GM18951 (cell line): Measurements from ENCODE around the gene IFT43.

Source experiments
- POLR2A ChIP-seq: IDR thresholded peaks from 4 replicates; pipeline ENCODE4 v1.6.1; 2011; ENCODE audit warnings: mild to moderate bottlenecking; ENCODE audit not compliant: insufficient read length, insufficient read depth; ENCODE audit errors: extremely low read depth
- in situ Hi-C: fragments of 300-500 bp; cut with MboI; formaldehyde crosslinking; loops from one replicate; pipeline ENCODE4 v1.12.0; 2022; ENCODE audit warnings: low sequenced_read_pairs, mixed read lengths, inconsistent platforms; ENCODE audit not compliant: unreplicated experiment

Gene IFT43

GRCh38 chr14:76080471-76080870 is 94.9 kb downstream of the IFT43 start:
- in situ Hi-C loops, result no loop called here
- no peak for TF ChIP-seq POLR2A

DNA sequence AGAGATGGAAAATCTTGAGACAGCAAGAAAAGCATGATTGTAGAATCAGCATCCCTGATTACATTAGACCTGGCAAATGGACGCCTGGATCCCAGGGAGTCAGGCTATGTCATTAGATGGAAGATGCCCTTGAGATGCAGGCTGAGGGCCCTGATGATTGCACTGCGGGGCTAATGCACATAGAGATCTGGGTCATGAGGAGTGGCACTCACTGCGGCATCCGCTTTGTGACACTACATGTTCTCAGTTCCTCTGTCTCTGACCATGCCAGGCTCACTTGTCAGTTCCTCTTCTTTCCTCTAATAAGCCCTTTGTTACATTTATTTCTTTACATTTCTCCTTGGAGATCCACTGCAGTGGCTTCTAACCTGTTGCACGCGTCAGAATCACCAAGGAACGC is 96.1 kb downstream of the IFT43 start:
- in situ Hi-C loops, result no loop called here

GRCh38 chr14:76083796-76084765 is 98.5 kb downstream of the IFT43 start:
- in situ Hi-C loops, result no loop called here
- TF ChIP-seq POLR2A, result no peak

More for the DNA sequence above, 96.1 kb downstream of the IFT43 start:
- no peak for TF ChIP-seq POLR2A

- no peak for TF ChIP-seq POLR2A
- in situ Hi-C loops, result no loop called here
Observed at GRCh38 chr14:76085358-76085757, 99.8 kb downstream of the IFT43 start.

- no peak for TF ChIP-seq POLR2A
- in situ Hi-C loops, result no loop called here
Observed at GRCh38 chr14:76086636-76087035, 101.1 kb downstream of the IFT43 start.

DNA sequence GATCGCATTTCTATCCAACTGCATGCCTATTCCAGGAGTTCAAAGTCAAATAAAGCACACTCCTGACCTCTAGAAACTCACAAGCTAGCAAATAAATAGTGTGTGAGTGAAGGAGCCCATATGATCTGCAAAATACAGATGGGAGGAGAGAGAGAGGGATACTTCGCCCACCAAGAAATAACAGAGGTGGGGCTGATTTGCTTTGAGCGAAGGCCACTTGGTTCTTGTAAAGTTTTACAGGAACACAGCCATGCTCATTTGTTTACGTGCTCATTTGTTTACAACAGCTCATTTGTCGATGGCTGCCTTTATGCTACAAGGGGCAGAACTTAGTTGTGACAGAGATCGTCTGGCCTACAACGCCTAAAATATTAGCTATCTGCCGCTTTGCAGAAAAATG is 102.8 kb downstream of the IFT43 start:
- TF ChIP-seq POLR2A, result no peak
- in situ Hi-C loops, result no loop called here

DNA sequence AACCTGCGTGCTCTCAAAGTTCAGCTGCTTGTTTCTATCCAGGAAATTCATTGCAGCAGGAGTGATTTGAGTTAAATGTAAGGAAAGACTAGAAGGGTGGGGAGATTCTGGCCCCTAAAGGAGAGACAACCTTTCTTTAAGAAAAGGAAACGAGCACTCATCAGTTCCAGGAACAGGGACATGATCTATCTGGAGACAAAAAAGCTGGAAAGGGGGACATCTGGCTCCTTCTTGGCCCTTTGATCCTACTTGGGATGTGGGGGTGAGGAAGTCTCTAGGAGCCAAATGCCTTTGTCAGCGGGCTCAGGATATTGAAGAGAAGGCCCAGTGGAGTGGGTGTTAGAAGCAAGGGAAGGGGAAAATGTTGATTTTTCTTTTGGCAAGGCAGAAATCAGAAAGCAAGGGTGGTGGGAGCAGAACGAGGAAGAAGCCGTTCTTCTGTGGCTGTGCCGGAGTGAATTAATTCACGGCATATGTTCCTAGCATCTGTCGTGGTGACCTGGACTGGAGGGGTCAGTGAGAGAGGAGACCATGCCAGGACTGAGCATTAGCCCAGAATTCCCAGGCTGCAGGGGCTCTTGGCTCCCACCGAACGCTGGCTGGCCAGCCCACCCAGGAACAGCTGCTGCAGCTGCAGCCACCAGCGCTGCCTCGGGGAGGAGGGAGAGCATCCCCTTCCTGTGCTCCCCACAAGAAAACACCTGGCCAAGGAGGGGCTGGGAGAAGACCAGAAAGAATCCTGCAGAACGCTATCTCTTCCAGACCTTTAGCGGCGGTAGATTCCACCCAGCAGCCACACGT is 103.4 kb downstream of the IFT43 start:
- no peak for TF ChIP-seq POLR2A
- in situ Hi-C loops, result no loop called here

GRCh38 chr14:76089575-76089974 is 104.0 kb downstream of the IFT43 start:
- TF ChIP-seq POLR2A, result no peak
- in situ Hi-C loops, result no loop called here

DNA sequence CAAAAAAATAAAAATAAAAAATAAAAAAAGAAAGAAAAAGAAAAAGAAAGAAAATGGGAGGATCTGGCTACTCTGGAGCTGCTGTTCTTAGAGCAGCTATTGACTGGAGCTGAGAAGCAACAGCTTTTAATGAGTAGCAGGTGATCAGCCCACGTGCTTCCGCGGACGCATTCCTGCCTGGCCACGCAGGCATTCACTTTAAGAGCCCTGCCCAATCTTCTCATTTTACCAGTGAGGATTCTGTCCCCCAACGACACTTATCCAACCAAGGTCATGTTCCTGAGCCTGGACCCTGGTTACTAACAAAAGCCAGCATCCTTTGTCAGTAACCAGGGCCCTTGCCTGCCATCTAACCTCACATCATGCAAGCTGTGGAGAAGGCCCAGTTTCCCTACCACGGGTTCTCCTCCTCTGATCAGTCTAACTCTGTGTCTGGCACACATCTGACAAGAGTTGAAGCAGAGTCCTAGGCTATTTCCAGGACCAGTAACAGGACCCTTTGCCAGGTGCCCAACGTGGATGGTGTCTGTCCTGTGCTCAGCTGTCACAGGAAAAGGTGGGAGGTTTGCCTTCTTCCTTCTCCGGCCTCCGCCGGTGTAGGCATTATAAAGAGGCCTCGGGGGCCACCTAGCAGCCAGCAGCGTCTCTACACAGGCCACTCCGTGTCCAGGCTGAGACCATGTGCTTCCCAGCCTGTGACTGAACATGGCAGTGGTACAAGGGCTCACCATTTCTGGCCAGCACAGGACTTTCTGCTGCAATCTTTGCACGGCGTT is 105.2 kb downstream of the IFT43 start:
- no peak for TF ChIP-seq POLR2A
- in situ Hi-C loops, result no loop called here

GRCh38 chr14:76093077-76093476 is 107.5 kb downstream of the IFT43 start:
- TF ChIP-seq POLR2A, result no peak

GRCh38 chr14:76096257-76096656 is 110.7 kb downstream of the IFT43 start:
- in situ Hi-C loops, result no loop called here
- TF ChIP-seq POLR2A, result no peak

More at GRCh38 chr14:76093077-76093476, 107.5 kb downstream of the IFT43 start:
- in situ Hi-C loops, result no loop called here

DNA sequence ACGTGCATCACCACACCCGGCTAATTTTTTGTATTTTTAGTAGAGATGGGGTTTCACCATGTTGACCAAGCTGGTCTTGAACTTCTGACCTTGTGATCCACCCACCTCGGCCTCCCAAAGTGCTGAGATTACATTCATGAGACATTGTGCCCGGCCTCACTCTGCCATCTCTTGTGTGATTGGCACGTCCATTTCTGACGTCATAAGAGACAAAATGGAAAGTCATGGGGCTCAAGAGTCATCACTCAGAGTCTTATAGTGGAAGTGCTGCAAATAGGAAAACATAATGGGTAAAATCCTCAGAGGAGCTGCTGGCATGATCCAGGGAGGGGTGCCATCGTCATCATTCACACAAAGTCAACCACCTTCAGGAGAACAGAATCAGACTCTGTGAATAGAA is 112.0 kb downstream of the IFT43 start:
- in situ Hi-C loops, result no loop called here
- no peak for TF ChIP-seq POLR2A

DNA sequence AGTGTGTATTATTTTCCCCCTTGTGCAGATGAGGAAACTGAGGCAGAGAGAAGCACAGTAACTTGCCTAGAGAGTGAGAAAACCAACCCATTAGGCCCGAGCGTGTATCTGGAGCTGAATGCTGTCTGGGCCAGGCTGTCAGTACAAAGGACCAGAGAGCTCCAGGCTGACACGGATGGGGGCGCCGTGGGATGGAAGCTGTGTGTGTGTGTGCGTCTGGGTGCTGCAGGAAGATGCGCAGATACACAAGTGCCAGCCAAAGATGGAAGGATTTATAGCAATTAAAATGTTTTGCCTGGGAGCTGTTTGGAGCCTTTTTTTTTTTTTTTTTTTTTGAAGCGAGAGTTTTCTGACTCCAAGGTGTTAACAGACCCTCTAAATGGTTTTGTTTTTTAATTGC is 112.5 kb downstream of the IFT43 start:
- in situ Hi-C loops, result no loop called here
- TF ChIP-seq POLR2A, result no peak
